SK-N-SH (cell line): ENCODE measurements around the gene IDH3B. TPM values are rescaled to one million over a fixed set of nuclear protein-coding genes. Genes with fewer than 3 reads are reported as not detected.

Experiments
- ELF1 ChIP-seq: IDR thresholded peaks from 2 replicates; pipeline ENCODE4 v1.4.0; 2012
- EP300 ChIP-seq, 2 experiments: IDR thresholded peaks; 2 replicates each; pipeline versions ENCODE4 v1.4.0 to v1.6.1; 2012; ENCODE audit warnings: borderline replicate concordance in 1 of 2, low read depth in 1 of 2, low read length in 1 of 2
- FOSL2 ChIP-seq: IDR thresholded peaks from 2 replicates; pipeline ENCODE4 v1.4.0; 2012; ENCODE audit warnings: low read depth, mild to moderate bottlenecking, moderate library complexity, borderline replicate concordance
- FOXJ3 ChIP-seq: sonication (generic); formaldehyde crosslinking; IDR thresholded peaks from 2 replicates; pipeline ENCODE4 v1.5.1; 2020; ENCODE audit warnings: mild to moderate bottlenecking, missing genetic modification reagents
- FOXM1 ChIP-seq: IDR thresholded peaks from 2 replicates; pipeline ENCODE4 v1.4.0; 2012; ENCODE audit warnings: low read depth, mild to moderate bottlenecking
- GABPA ChIP-seq: IDR thresholded peaks from 2 replicates; pipeline ENCODE4 v1.4.0; 2012; ENCODE audit warnings: low read depth, mild to moderate bottlenecking
- GATA2 ChIP-seq: sonication (generic); formaldehyde crosslinking; IDR thresholded peaks from 2 replicates; pipeline ENCODE4 v1.5.0; 2020; ENCODE audit warnings: mild to moderate bottlenecking, missing genetic modification reagents
- JUND ChIP-seq: IDR thresholded peaks from 2 replicates; pipeline ENCODE4 v1.4.0; 2012
- MEF2A ChIP-seq: IDR thresholded peaks from 2 replicates; pipeline ENCODE4 v1.4.0; 2012; ENCODE audit warnings: low read depth, borderline replicate concordance
- NFIC ChIP-seq: IDR thresholded peaks from 2 replicates; pipeline ENCODE4 v1.4.0; 2012; ENCODE audit warnings: borderline replicate concordance
- NRF1 ChIP-seq: IDR thresholded peaks from 2 replicates; pipeline ENCODE4 v1.6.1; 2012; ENCODE audit warnings: low read depth, mild to moderate bottlenecking, low read length
- POLR2AphosphoS5 ChIP-seq: IDR thresholded peaks from 2 replicates; pipeline ENCODE4 v1.6.1; 2012; ENCODE audit warnings: low read depth, low read length
- RAD21 ChIP-seq: IDR thresholded peaks from 2 replicates; pipeline ENCODE4 v1.6.1; 2012; ENCODE audit warnings: mild to moderate bottlenecking, low read length
- RXRA ChIP-seq: IDR thresholded peaks from 2 replicates; pipeline ENCODE4 v1.4.0; 2012; ENCODE audit warnings: low read depth, mild to moderate bottlenecking, borderline replicate concordance
- SIN3A ChIP-seq: IDR thresholded peaks from 2 replicates; pipeline ENCODE4 v1.6.1; 2012; ENCODE audit warnings: low read depth, mild to moderate bottlenecking, low read length, moderate library complexity, borderline replicate concordance
- TCF12 ChIP-seq: IDR thresholded peaks from 2 replicates; pipeline ENCODE4 v1.4.0; 2012
- TEAD4 ChIP-seq: IDR thresholded peaks from 2 replicates; pipeline ENCODE4 v1.4.0; 2012; ENCODE audit warnings: mild to moderate bottlenecking, borderline replicate concordance; ENCODE audit not compliant: insufficient read depth
- polyA plus RNA-seq, 3 experiments: library from polyadenylated mRNA; depleted of rRNA; stranded (reverse); fragments of >200 nt; gene quantifications; 2 replicates each; pipeline ENCODE4 v1.2.3, GENCODE V29; 2012
- TF ChIP-seq, protein P1 (sequence below): fragments of 150-350 bp; IDR thresholded peaks from 2 replicates; pipeline ENCODE4 v1.6.1; 2016; ENCODE audit warnings: mild to moderate bottlenecking, low read depth, low read length
- TF ChIP-seq, protein P2 (sequence below): IDR thresholded peaks from 2 replicates; pipeline ENCODE4 v1.6.1; 2012; ENCODE audit warnings: mild to moderate bottlenecking, low read depth, low read length, moderate library complexity
- TF ChIP-seq, protein P3 (sequence below): IDR thresholded peaks from 2 replicates; pipeline ENCODE4 v1.4.0; 2012; ENCODE audit warnings: low read depth
- TF ChIP-seq, protein P4 (sequence below): IDR thresholded peaks from 2 replicates; pipeline ENCODE4 v1.4.0; 2012; ENCODE audit warnings: low read depth, borderline replicate concordance

The IDH3B gene
- polyA plus RNA-seq, 1 of the 3 experiments (the other 2 are of a cell fraction) = 233 TPM

DNA sequence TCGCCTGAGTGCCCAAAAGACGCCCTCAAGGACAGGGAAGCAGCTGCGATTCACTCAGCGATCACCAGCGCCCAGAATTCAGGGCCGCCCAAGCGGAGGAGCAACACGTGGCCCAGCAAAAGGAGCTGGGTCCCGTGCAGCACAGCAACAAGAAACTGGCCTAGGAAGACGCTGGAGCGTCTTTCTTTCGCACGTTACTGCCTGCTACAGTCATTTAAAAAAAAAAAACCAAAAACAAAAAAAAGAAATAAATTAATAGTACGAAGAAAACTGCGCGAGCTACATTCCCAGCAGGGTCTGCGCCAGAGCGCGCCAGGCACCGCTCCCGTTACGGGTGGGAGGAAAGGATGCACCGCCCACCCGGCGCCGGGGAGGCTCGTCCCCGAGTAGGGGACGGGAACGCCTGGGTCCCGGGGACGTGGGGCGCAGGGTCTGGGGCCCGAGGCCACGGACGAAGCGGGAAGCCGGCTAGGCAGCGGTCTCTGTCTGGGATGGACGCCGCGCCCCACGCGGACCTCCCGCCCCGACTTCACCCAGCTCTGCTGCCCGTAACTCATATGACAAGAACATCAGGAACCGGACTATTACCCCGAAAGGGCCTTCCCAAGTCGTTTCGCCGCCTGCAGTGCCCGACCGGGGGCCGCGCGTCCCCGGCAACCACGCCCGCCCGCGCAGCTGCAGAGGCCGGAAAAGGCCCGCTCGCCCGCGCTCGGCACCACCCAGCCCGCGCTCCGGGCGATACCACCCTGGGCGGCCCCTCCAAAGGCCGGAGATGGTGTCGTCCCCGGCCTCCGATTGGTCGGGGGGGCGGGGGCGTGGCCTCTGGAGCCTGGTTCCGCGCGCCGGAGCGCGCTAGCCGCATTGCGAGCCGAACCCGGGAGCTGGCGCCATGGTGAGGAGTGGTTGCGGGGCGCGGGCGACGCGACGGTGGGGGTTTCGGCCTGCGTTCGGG is 12.0 kb downstream of the IDH3B start, which contains the start of gene NOP56 (continued):
- TF ChIP-seq, protein P1, sequence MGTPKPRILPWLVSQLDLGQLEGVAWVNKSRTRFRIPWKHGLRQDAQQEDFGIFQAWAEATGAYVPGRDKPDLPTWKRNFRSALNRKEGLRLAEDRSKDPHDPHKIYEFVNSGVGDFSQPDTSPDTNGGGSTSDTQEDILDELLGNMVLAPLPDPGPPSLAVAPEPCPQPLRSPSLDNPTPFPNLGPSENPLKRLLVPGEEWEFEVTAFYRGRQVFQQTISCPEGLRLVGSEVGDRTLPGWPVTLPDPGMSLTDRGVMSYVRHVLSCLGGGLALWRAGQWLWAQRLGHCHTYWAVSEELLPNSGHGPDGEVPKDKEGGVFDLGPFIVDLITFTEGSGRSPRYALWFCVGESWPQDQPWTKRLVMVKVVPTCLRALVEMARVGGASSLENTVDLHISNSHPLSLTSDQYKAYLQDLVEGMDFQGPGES = no peak
- TF ChIP-seq FOXJ3 = no peak
- no peak for TF ChIP-seq GABPA
- peak; percentile 92 for TF ChIP-seq POLR2AphosphoS5
- TF ChIP-seq EP300 (IDR thresholded peaks at IDR 0.05; ENCODE audit: borderline replicate concordance in 1 of 2, low read depth in 1 of 2, low read length in 1 of 2) = peak in 1 of 2 experiments; percentile 31; a peak in 1 of 4 replicates
- peak; percentile 15; the same call in 1 of the 2 replicates for TF ChIP-seq ELF1
- TF ChIP-seq, protein P2, sequence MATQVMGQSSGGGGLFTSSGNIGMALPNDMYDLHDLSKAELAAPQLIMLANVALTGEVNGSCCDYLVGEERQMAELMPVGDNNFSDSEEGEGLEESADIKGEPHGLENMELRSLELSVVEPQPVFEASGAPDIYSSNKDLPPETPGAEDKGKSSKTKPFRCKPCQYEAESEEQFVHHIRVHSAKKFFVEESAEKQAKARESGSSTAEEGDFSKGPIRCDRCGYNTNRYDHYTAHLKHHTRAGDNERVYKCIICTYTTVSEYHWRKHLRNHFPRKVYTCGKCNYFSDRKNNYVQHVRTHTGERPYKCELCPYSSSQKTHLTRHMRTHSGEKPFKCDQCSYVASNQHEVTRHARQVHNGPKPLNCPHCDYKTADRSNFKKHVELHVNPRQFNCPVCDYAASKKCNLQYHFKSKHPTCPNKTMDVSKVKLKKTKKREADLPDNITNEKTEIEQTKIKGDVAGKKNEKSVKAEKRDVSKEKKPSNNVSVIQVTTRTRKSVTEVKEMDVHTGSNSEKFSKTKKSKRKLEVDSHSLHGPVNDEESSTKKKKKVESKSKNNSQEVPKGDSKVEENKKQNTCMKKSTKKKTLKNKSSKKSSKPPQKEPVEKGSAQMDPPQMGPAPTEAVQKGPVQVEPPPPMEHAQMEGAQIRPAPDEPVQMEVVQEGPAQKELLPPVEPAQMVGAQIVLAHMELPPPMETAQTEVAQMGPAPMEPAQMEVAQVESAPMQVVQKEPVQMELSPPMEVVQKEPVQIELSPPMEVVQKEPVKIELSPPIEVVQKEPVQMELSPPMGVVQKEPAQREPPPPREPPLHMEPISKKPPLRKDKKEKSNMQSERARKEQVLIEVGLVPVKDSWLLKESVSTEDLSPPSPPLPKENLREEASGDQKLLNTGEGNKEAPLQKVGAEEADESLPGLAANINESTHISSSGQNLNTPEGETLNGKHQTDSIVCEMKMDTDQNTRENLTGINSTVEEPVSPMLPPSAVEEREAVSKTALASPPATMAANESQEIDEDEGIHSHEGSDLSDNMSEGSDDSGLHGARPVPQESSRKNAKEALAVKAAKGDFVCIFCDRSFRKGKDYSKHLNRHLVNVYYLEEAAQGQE = 0 out of 2 replicates have a peak, but pooled peaks have one; percentile 19
- no peak for TF ChIP-seq FOSL2
- no peak for TF ChIP-seq RAD21
- TF ChIP-seq GATA2 (CRISPR knock-in tag) = no peak
- no peak for TF ChIP-seq TCF12
- TF ChIP-seq, protein P3, sequence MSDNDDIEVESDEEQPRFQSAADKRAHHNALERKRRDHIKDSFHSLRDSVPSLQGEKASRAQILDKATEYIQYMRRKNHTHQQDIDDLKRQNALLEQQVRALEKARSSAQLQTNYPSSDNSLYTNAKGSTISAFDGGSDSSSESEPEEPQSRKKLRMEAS = peak; percentile 94
- no peak; the same call in 1 of the 2 replicates for TF ChIP-seq JUND
- TF ChIP-seq SIN3A = peak; percentile 77; the same call in 1 of the 2 replicates
- TF ChIP-seq FOXM1 = no peak
- no peak for TF ChIP-seq RXRA
- TF ChIP-seq NRF1 = peak; percentile 73
- TF ChIP-seq, protein P4, sequence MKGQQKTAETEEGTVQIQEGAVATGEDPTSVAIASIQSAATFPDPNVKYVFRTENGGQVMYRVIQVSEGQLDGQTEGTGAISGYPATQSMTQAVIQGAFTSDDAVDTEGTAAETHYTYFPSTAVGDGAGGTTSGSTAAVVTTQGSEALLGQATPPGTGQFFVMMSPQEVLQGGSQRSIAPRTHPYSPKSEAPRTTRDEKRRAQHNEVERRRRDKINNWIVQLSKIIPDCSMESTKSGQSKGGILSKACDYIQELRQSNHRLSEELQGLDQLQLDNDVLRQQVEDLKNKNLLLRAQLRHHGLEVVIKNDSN = peak; percentile 65
- no peak for TF ChIP-seq MEF2A
- TF ChIP-seq NFIC = no peak
- TF ChIP-seq TEAD4 = 0 out of 2 replicates have a peak, but pooled peaks have one; percentile 14
- TF ChIP-seq, all 33 proteins: peak for 12
